B cell (primary cell): Measurements from ENCODE around the gene GBP2. TPM values are rescaled to one million over a fixed set of nuclear protein-coding genes. Genes with fewer than 3 reads are reported as not detected.

Experiments
- ATAC-seq: fragments of 200-7000 bp; cut with Tn5 transposase; one replicate; pipeline ENCODE4 v1.10.0; 2021; ENCODE audit warnings: low read depth, mild to moderate bottlenecking, moderate number of reproducible peaks, moderate library complexity
- CTCF ChIA-PET: fragments of 350-600 bp; sonication (Branson Sonifier 250); formaldehyde crosslinking; loops from one replicate; lab custom pipeline; 2021; ENCODE audit warnings: antibody characterized with exemption, inconsistent platforms; lab: Charles Lee
- POLR2A ChIA-PET: fragments of 350-600 bp; sonication (Branson Sonifier 250); formaldehyde crosslinking; loops from one replicate; lab custom pipeline; 2021; ENCODE audit warnings: antibody characterized with exemption; lab: Charles Lee
- DNase-seq: peaks from one replicate; pipeline ENCODE4 v3.0.0; 2013
- H2AFZ ChIP-seq: 2 replicates; pipeline ENCODE4 v1.6.1; 2012; ENCODE audit warnings: mild to moderate bottlenecking, low read depth, low read length; ENCODE audit not compliant: insufficient read depth, poor library complexity, severe bottlenecking
- H3K27ac ChIP-seq, 2 donors: 1 replicate in 1 of 2; 2 replicates in 1 of 2; pipeline ENCODE4 v1.5.1; 2012 to 2013; ENCODE audit warnings: low read length in 2 of 2, mild to moderate bottlenecking in 2 of 2, moderate library complexity in 1 of 2
- H3K27me3 ChIP-seq, 4 experiments: fragments of 200-600 bp in 1 of 4; sonication (generic) in 1 of 4; replicated peaks in 1 of 4; 1 replicate in 2 of 4; 2 replicates in 2 of 4; pipeline versions ENCODE4 v1.6.1 to v1.7.0; 2013 to 2016; ENCODE audit warnings: low read length in 3 of 4, mild to moderate bottlenecking in 2 of 4, mixed read lengths in 1 of 4, moderate library complexity in 1 of 4; ENCODE audit not compliant: insufficient read depth in 4 of 4, control insufficient read depth in 3 of 4; ENCODE audit errors: control extremely low read depth in 1 of 4
- H3K36me3 ChIP-seq, 2 experiments: replicated peaks in 1 of 2; 1 replicate in 1 of 2; 2 replicates in 1 of 2; pipeline versions ENCODE4 v1.6.1 to v1.7.1; 2013; ENCODE audit warnings: low read length in 1 of 2; ENCODE audit not compliant: insufficient read depth in 2 of 2, control insufficient read depth in 1 of 2; ENCODE audit errors: control extremely low read depth in 1 of 2, extremely low read depth in 1 of 2
- H3K4me1 ChIP-seq, 2 donors: fragments of 200-600 bp in 1 of 2; sonication (generic) in 1 of 2; 1 replicate in 1 of 2; 2 replicates in 1 of 2; pipeline versions ENCODE4 v1.5.1 to v1.6.1; 2013 to 2017; ENCODE audit warnings: low read length in 2 of 2; ENCODE audit not compliant: control insufficient read depth in 2 of 2, insufficient read depth in 2 of 2
- H3K4me2 ChIP-seq: replicated peaks from 2 replicates; pipeline ENCODE3; 2012; ENCODE audit warnings: mild to moderate bottlenecking, low read depth, low read length; ENCODE audit not compliant: poor library complexity, severe bottlenecking
- H3K4me3 ChIP-seq, 5 experiments: fragments of 200-600 bp in 1 of 5; sonication (generic) in 1 of 5; 1 replicate in 3 of 5; 2 replicates in 2 of 5; pipeline versions ENCODE4 v1.5.1 to v1.7.0; 2011 to 2016; ENCODE audit warnings: low read length in 4 of 5, mild to moderate bottlenecking in 4 of 5, low read depth in 2 of 5, control low read depth in 1 of 5, moderate library complexity in 1 of 5; ENCODE audit not compliant: insufficient read depth in 1 of 5; ENCODE audit errors: control extremely low read depth in 1 of 5, extremely low read depth in 1 of 5
- H3K79me2 ChIP-seq: fragments of 200-600 bp; sonication (generic); one replicate; pipeline ENCODE4 v1.6.0; 2016; ENCODE audit warnings: low read length; ENCODE audit not compliant: control insufficient read depth, insufficient read depth
- H3K9ac ChIP-seq: fragments of 200-600 bp; sonication (generic); 2 replicates; pipeline ENCODE4 v1.6.1; 2017; ENCODE audit warnings: mild to moderate bottlenecking, low read length, moderate library complexity
- H3K9me3 ChIP-seq, 3 donors: one replicate each; pipeline versions ENCODE4 v1.6.1 to v1.7.1; 2013; ENCODE audit warnings: low read length in 2 of 3; ENCODE audit not compliant: control insufficient read depth in 2 of 3, insufficient read depth in 1 of 3; ENCODE audit errors: control extremely low read depth in 1 of 3
- H4K20me1 ChIP-seq: 2 replicates; pipeline ENCODE4 v1.6.0; 2012; ENCODE audit warnings: mild to moderate bottlenecking, low read length; ENCODE audit not compliant: insufficient read depth, control insufficient read depth, poor library complexity, severe bottlenecking
- H3K27ac Mint-ChIP-seq: one replicate; pipeline ENCODE4 v1.8.0; 2021; ENCODE audit warnings: mixed read lengths
- H3K27me3 Mint-ChIP-seq: one replicate; pipeline ENCODE4 v1.8.0; 2021; ENCODE audit warnings: mixed read lengths
- H3K4me1 Mint-ChIP-seq: one replicate; pipeline ENCODE4 v1.8.0; 2021; ENCODE audit warnings: mixed read lengths
- H3K4me3 Mint-ChIP-seq: one replicate; pipeline ENCODE4 v1.8.0; 2021; ENCODE audit warnings: mixed read lengths
- H3K9me3 Mint-ChIP-seq: one replicate; pipeline ENCODE4 v1.8.0; 2022; ENCODE audit warnings: mixed read lengths; ENCODE audit not compliant: insufficient read depth
- EZH2 ChIP-seq: IDR thresholded peaks from 2 replicates; pipeline ENCODE4 v1.6.1; 2012; ENCODE audit warnings: borderline replicate concordance, low read depth, mild to moderate bottlenecking, moderate library complexity, low read length; ENCODE audit not compliant: insufficient read depth, poor library complexity, severe bottlenecking
- WGBS: methylation state at CpG from one replicate; pipeline ENCODE4 v1.1.5; 2013; ENCODE audit warnings: missing lambda C conversion rate; ENCODE audit not compliant: insufficient coverage; 5-methylcytosine and 5-hydroxymethylcytosine counted together
- intact Hi-C: fragments of 100-400 bp; cut with micrococcal nuclease; formaldehyde crosslinking; loops from one replicate; pipeline ENCODE4 v1.10.0; 2022
- polyA plus RNA-seq: library from polyadenylated mRNA; depleted of rRNA; stranded (reverse); fragments of >200 nt; gene quantifications from 2 replicates; pipeline ENCODE4 v1.2.3, GENCODE V29; 2012
- total RNA-seq, 2 donors: library from RNA; stranded (reverse); fragments of 120-200 nt in 1 of 2; gene quantifications; 1 replicate in 1 of 2; 2 replicates in 1 of 2; pipeline versions ENCODE4 v1.2.3 to v1.2.4, GENCODE V29; 2013 to 2022
- TF ChIP-seq, protein P1 (sequence below): fragments of 200-600 bp; IDR thresholded peaks from one replicate; pipeline ENCODE4 v1.8.0; 2022; ENCODE audit warnings: antibody characterized with exemption, mild to moderate bottlenecking

The GBP2 gene
- total and polyA plus RNA-seq, 2 donors (not counting 1 experiment from before 2014, with no cell fraction given), result 8.2 to 31.9 TPM

DNA sequence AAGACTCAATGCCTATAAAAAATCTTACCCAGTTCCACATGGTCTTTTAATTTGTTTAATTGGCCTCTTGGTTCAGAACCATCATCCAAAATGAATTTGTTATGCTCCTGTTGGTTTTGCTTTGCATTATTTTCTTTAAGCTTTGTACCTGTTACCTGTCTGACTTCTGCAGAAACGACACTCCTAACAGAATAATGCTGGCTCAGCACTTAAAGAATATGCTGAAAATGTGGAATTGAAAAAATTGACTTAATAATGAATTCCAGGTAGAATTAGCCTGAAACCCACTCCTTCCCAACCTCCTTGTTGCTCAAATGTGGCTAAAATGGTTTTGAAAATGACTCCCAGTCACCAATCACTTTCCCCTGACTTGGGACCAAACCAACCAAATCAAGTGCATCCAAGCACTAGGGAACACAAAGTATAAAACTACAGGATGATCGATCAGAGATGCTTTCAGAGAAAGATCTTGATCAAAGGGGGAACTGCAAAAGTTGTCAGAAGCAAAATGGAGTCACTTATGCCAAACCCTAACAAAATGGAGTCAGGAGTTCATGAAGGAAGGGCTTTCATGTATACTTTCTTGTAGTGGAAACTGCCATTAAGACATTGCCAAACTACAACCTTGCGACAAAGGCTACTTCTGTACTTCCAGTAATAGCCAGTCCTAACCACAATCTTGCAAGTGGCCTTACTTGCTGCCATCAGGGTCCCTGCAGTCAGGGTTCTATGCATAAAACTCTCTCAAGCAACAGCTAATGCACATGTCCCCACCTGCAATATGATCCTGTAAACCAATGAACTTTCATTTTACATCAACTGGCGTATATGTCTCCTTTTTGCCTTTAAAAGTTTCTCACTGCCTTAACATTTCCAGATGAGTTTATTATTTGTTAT is 44.5 kb upstream of the GBP2 start:
- ChIA-PET POLR2A (no interaction called here), CTCF (no interaction called here)
- no peaks in the 10 kb centered on the region for H4K20me1 ChIP-seq
- TF ChIP-seq EZH2, result no peak
- TF ChIP-seq, protein P1, sequence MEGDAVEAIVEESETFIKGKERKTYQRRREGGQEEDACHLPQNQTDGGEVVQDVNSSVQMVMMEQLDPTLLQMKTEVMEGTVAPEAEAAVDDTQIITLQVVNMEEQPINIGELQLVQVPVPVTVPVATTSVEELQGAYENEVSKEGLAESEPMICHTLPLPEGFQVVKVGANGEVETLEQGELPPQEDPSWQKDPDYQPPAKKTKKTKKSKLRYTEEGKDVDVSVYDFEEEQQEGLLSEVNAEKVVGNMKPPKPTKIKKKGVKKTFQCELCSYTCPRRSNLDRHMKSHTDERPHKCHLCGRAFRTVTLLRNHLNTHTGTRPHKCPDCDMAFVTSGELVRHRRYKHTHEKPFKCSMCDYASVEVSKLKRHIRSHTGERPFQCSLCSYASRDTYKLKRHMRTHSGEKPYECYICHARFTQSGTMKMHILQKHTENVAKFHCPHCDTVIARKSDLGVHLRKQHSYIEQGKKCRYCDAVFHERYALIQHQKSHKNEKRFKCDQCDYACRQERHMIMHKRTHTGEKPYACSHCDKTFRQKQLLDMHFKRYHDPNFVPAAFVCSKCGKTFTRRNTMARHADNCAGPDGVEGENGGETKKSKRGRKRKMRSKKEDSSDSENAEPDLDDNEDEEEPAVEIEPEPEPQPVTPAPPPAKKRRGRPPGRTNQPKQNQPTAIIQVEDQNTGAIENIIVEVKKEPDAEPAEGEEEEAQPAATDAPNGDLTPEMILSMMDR, result no peak
- no peaks in the 10 kb centered on the region for H3K27me3 ChIP-seq
- no peak overlapping the region for H2AFZ ChIP-seq
- H3K36me3 ChIP-seq, result no peaks in the 10 kb centered on the region
- no peak overlapping the region for H3K4me3 ChIP-seq
- Mint-ChIP-seq H3K4me3 (no peak overlapping the region), H3K4me1 (peaks cover 9% of the 10 kb centered on the region), H3K27me3 (no peaks in the 10 kb centered on the region), H3K9me3 (no peaks in the 10 kb centered on the region), H3K27ac (no peak overlapping the region)
- no peak overlapping the region for H3K9ac ChIP-seq
- ATAC-seq, result no peak
- H3K9me3 ChIP-seq, result no peaks in the 10 kb centered on the region
- no peaks in the 10 kb centered on the region for H3K79me2 ChIP-seq
- intact Hi-C loops, result no loop called here
- H3K4me1 ChIP-seq, result no peaks in the 10 kb centered on the region
- no peak overlapping the region for H3K27ac ChIP-seq
- DNase-seq, result no peak
- WGBS, result 100% methylated on average over 1 of the region's 4 CpGs
- H3K4me2 ChIP-seq, result no peak overlapping the region

GRCh38 chr1:89169166-89169565 is 43.3 kb upstream of the GBP2 start:
- H3K4me1 ChIP-seq, result no peaks in the 10 kb centered on the region

More at GRCh38 chr1:89169166-89169565, 43.3 kb upstream of the GBP2 start:
- H3K4me2 ChIP-seq, result no peak overlapping the region
- no peaks in the 10 kb centered on the region for H4K20me1 ChIP-seq
- H3K27me3 ChIP-seq, result no peaks in the 10 kb centered on the region
- intact Hi-C loops, result no loop called here
- no peaks in the 10 kb centered on the region for H3K27me3 Mint-ChIP-seq
- no CpG with 5 or more reads among the region's 2 CpGs for WGBS
- ATAC-seq, result no peak
- no peak overlapping the region for H3K4me3 Mint-ChIP-seq
- H3K79me2 ChIP-seq, result no peaks in the 10 kb centered on the region
- DNase-seq, result no peak
- ChIA-PET CTCF (interaction anchor here (1.0 kb wide), 1 partner anchor 189 kb away, joined by 3 read pairs; no protein-coding TSS in a partner anchor), POLR2A (no interaction called here)
- no peak overlapping the region for H3K27ac Mint-ChIP-seq
- H3K9ac ChIP-seq, result no peak overlapping the region
- H3K9me3 ChIP-seq, result no peaks in the 10 kb centered on the region
- H3K4me3 ChIP-seq, result no peak overlapping the region
- no peak overlapping the region for H2AFZ ChIP-seq
- no peaks in the 10 kb centered on the region for H3K9me3 Mint-ChIP-seq
- no peak overlapping the region for H3K27ac ChIP-seq
- no peaks in the 10 kb centered on the region for H3K36me3 ChIP-seq
- no peak for TF ChIP-seq EZH2
- TF ChIP-seq, protein P1, result no peak
- H3K4me1 Mint-ChIP-seq, result peaks cover 9% of the 10 kb centered on the region
